Activated naive CD4-positive, alpha-beta T cell treated with anti-CD3 and anti-CD28 coated beads, Interleukin-2, amount 10 ng/mL, durations not matched to agents 7 days and 5 days (primary cell): Measurements from ENCODE around the gene SLC16A4.

ENCODE experiments used
- CTCF ChIA-PET: fragments of 350-600 bp; sonication (Branson Sonifier 250); formaldehyde crosslinking; loops from one replicate; lab custom pipeline; 2021; ENCODE audit warnings: antibody characterized with exemption; lab: Charles Lee
- DNase-seq: peaks from one replicate; pipeline ENCODE4 v3.0.0-alpha.2; 2020
- H3K27ac Mint-ChIP-seq: one replicate; pipeline ENCODE4 v1.8.0; 2021; ENCODE audit warnings: mild to moderate bottlenecking, moderate library complexity, mixed read lengths
- H3K27me3 Mint-ChIP-seq: one replicate; pipeline ENCODE4 v1.8.0; 2021; ENCODE audit warnings: mild to moderate bottlenecking, mixed read lengths
- H3K36me3 Mint-ChIP-seq: one replicate; pipeline ENCODE4 v1.8.0; 2021; ENCODE audit warnings: mixed read lengths
- H3K4me1 Mint-ChIP-seq: one replicate; pipeline ENCODE4 v1.8.0; 2021; ENCODE audit warnings: mixed read lengths
- H3K4me3 Mint-ChIP-seq: one replicate; pipeline ENCODE4 v1.8.0; 2021; ENCODE audit warnings: mild to moderate bottlenecking, moderate library complexity, mixed read lengths
- H3K9me3 Mint-ChIP-seq: one replicate; pipeline ENCODE4 v1.8.0; 2021; ENCODE audit warnings: mixed read lengths

SLC16A4 gene

GRCh38 chr1:110341146-110341871, 49.5 kb downstream of the SLC16A4 start:
- no peak overlapping the region for H3K4me3 Mint-ChIP-seq
- CTCF ChIA-PET: no interaction called here
- H3K27ac Mint-ChIP-seq: no peak overlapping the region
- H3K27me3 Mint-ChIP-seq: no peaks in the 10 kb centered on the region
- H3K9me3 Mint-ChIP-seq: no peaks in the 10 kb centered on the region
- no peak for DNase-seq
- peaks cover 54% of the 10 kb centered on the region for H3K36me3 Mint-ChIP-seq
- H3K4me1 Mint-ChIP-seq: peaks cover 74% of the 10 kb centered on the region

GRCh38 chr1:110340207-110340468, 50.7 kb downstream of the SLC16A4 start:
- Mint-ChIP-seq H3K4me1 (peaks cover 69% of the 10 kb centered on the region), H3K36me3 (peaks cover 45% of the 10 kb centered on the region), H3K4me3 (no peak overlapping the region), H3K9me3 (no peaks in the 10 kb centered on the region), H3K27ac (no peak overlapping the region), H3K27me3 (no peaks in the 10 kb centered on the region)
- no peak for DNase-seq
- CTCF ChIA-PET: interaction anchor here (0.7 to 6.1 kb wide), 4 partner anchors 120 to 1047 kb away, joined by 3 to 49 read pairs (median 6); partner anchors contain the start of gene KCNC4

GRCh38 chr1:110339407-110340206, 51.2 kb downstream of the SLC16A4 start:
- no peak overlapping the region for H3K27ac Mint-ChIP-seq
- no peaks in the 10 kb centered on the region for H3K27me3 Mint-ChIP-seq
- peak; percentile 71 for DNase-seq
- peaks cover 67% of the 10 kb centered on the region for H3K4me1 Mint-ChIP-seq
- H3K9me3 Mint-ChIP-seq: no peaks in the 10 kb centered on the region
- CTCF ChIA-PET: interaction anchor here (0.7 to 6.1 kb wide), 9 partner anchors 9 to 1047 kb away, joined by 3 to 49 read pairs (median 3); partner anchors contain the start of gene KCNC4
- no peak overlapping the region for H3K4me3 Mint-ChIP-seq
- H3K36me3 Mint-ChIP-seq: peaks cover 45% of the 10 kb centered on the region

- no peaks in the 10 kb centered on the region for H3K27me3 Mint-ChIP-seq
- no peak within 1 kb of the TSS for H3K27ac Mint-ChIP-seq
- CTCF ChIA-PET: interaction anchor here (0.9 to 6.1 kb wide), 10 partner anchors 10 to 142 kb away, joined by 3 to 49 read pairs (median 4); partner anchors contain the start of gene KCNC4
- no peak within 1 kb of the TSS for H3K4me3 Mint-ChIP-seq
- peaks cover 41% of the 10 kb centered on the region for H3K36me3 Mint-ChIP-seq
- H3K4me1 Mint-ChIP-seq: peaks cover 60% of the 10 kb centered on the region
- no peaks in the 10 kb centered on the region for H3K9me3 Mint-ChIP-seq
- DNase-seq: peak; percentile 98
These were observed 51.9 kb downstream of the SLC16A4 start, which contains the start of gene RBM15 for GRCh38 chr1:110338886-110339406. Gene RBM15 (plus strand): TSS chr1:110339377. CDS start chr1:110339406, 29 bp downstream.

- Mint-ChIP-seq H3K36me3 (peaks cover 35% of the 10 kb centered on the region), H3K4me1 (peaks cover 55% of the 10 kb centered on the region), H3K27me3 (no peaks in the 10 kb centered on the region), H3K4me3 (no peak overlapping the region), H3K27ac (no peak overlapping the region), H3K9me3 (no peaks in the 10 kb centered on the region)
- DNase-seq: peak; percentile 97
- CTCF ChIA-PET: interaction anchor here (0.9 to 6.1 kb wide), 10 partner anchors 10 to 142 kb away, joined by 3 to 49 read pairs (median 4); partner anchors contain the start of gene KCNC4
These were observed 52.4 kb downstream of the SLC16A4 start for GRCh38 chr1:110338309-110338885.

- CTCF ChIA-PET: interaction anchor here (1.1 to 6.1 kb wide), 6 partner anchors 20 to 141 kb away, joined by 3 to 49 read pairs (median 8); partner anchors contain the start of gene KCNC4
- H3K27me3 Mint-ChIP-seq: no peaks in the 10 kb centered on the region
- H3K36me3 Mint-ChIP-seq: peaks cover 29% of the 10 kb centered on the region
- no peaks in the 10 kb centered on the region for H3K9me3 Mint-ChIP-seq
- no peak overlapping the region for H3K27ac Mint-ChIP-seq
- peak; percentile 61 for DNase-seq
- no peak overlapping the region for H3K4me3 Mint-ChIP-seq
- peaks cover 49% of the 10 kb centered on the region for H3K4me1 Mint-ChIP-seq
These were observed 53.0 kb downstream of the SLC16A4 start for GRCh38 chr1:110337704-110338308.

GRCh38 chr1:110336300-110337039, 54.4 kb downstream of the SLC16A4 start:
- Mint-ChIP-seq H3K4me3 (no peak overlapping the region), H3K27me3 (no peaks in the 10 kb centered on the region), H3K4me1 (peaks cover 35% of the 10 kb centered on the region), H3K27ac (peak overlapping the region; percentile 88), H3K36me3 (peaks cover 18% of the 10 kb centered on the region), H3K9me3 (no peaks in the 10 kb centered on the region)
- no peak for DNase-seq
- CTCF ChIA-PET: interaction anchor here (1.1 to 6.1 kb wide), 3 partner anchors 124 to 140 kb away, joined by 3 to 49 read pairs (median 7); partner anchors contain the start of gene KCNC4

GRCh38 chr1:110335265-110335664, 55.6 kb downstream of the SLC16A4 start:
- H3K27me3 Mint-ChIP-seq: no peaks in the 10 kb centered on the region
- H3K4me1 Mint-ChIP-seq: peaks cover 23% of the 10 kb centered on the region
- no peak overlapping the region for H3K27ac Mint-ChIP-seq
- DNase-seq: no peak
- H3K4me3 Mint-ChIP-seq: no peak overlapping the region
- no peaks in the 10 kb centered on the region for H3K9me3 Mint-ChIP-seq
- CTCF ChIA-PET: interaction anchor here (1.1 to 6.1 kb wide), 4 partner anchors 23 to 138 kb away, joined by 3 to 49 read pairs (median 6); partner anchors contain the start of gene KCNC4
- peaks cover 6% of the 10 kb centered on the region for H3K36me3 Mint-ChIP-seq

GRCh38 chr1:110328700-110329099, 62.1 kb downstream of the SLC16A4 start:
- Mint-ChIP-seq H3K36me3 (no peaks in the 10 kb centered on the region), H3K27ac (no peak overlapping the region), H3K4me3 (no peak overlapping the region), H3K27me3 (no peaks in the 10 kb centered on the region), H3K4me1 (no peaks in the 10 kb centered on the region), H3K9me3 (no peaks in the 10 kb centered on the region)
- no peak for DNase-seq
- CTCF ChIA-PET: interaction anchor here (1.2 to 1.5 kb wide), 2 partner anchors 16 to 452 kb away, joined by 3 to 6 read pairs; no protein-coding TSS in a partner anchor

- Mint-ChIP-seq H3K27me3 (no peaks in the 10 kb centered on the region), H3K4me1 (no peaks in the 10 kb centered on the region), H3K9me3 (no peaks in the 10 kb centered on the region), H3K4me3 (no peak overlapping the region), H3K27ac (no peak overlapping the region), H3K36me3 (no peaks in the 10 kb centered on the region)
- DNase-seq: no peak
- CTCF ChIA-PET: interaction anchor here (1.2 to 1.5 kb wide), 2 partner anchors 16 to 453 kb away, joined by 3 to 6 read pairs; no protein-coding TSS in a partner anchor
These were observed 62.6 kb downstream of the SLC16A4 start for GRCh38 chr1:110328274-110328673.

GRCh38 chr1:110326826-110327225, 64.0 kb downstream of the SLC16A4 start:
- CTCF ChIA-PET: interaction anchor here (0.5 to 1.0 kb wide), 2 partner anchors 14 to 299 kb away, joined by 3 to 5 read pairs; no protein-coding TSS in a partner anchor
- H3K4me3 Mint-ChIP-seq: no peak overlapping the region
- no peaks in the 10 kb centered on the region for H3K36me3 Mint-ChIP-seq
- DNase-seq: no peak
- H3K4me1 Mint-ChIP-seq: no peaks in the 10 kb centered on the region
- no peaks in the 10 kb centered on the region for H3K27me3 Mint-ChIP-seq
- H3K27ac Mint-ChIP-seq: no peak overlapping the region
- H3K9me3 Mint-ChIP-seq: no peaks in the 10 kb centered on the region

GRCh38 chr1:110324667-110325066, 66.2 kb downstream of the SLC16A4 start:
- CTCF ChIA-PET: interaction anchor here (1.1 kb wide), 1 partner anchor 10 kb away, joined by 4 read pairs; no protein-coding TSS in a partner anchor
- Mint-ChIP-seq H3K4me3 (no peak overlapping the region), H3K27me3 (peaks cover under 1% of the 10 kb centered on the region), H3K4me1 (no peaks in the 10 kb centered on the region), H3K27ac (no peak overlapping the region), H3K9me3 (no peaks in the 10 kb centered on the region), H3K36me3 (no peaks in the 10 kb centered on the region)
- DNase-seq: no peak
